Activated naive CD8-positive, alpha-beta T cell treated with anti-CD3 and anti-CD28 coated beads, Interleukin-2, amount 10 ng/mL, durations not matched to agents 7 days and 5 days (primary cell): ENCODE data around the gene DNAH10. TPM values are rescaled to one million over a fixed set of nuclear protein-coding genes. Genes with fewer than 3 reads are reported as not detected.
A peak's percentile ranks its signal among the peaks of the same experiment; 100 is the strongest.

Experiments used
- ATAC-seq: fragments of 150-1000 bp; cut with Tn5 transposase; one replicate; pipeline ENCODE4 v1.10.0; 2021; ENCODE audit warnings: low read depth, moderate library complexity
- POLR2A ChIA-PET: fragments of 350-600 bp; sonication (Branson Sonifier 250); formaldehyde crosslinking; loops from one replicate; lab custom pipeline; 2021; ENCODE audit warnings: antibody characterized with exemption; lab: Charles Lee
- DNase-seq: peaks from one replicate; pipeline ENCODE4 v3.0.0; 2021
- H3K27ac Mint-ChIP-seq: one replicate; pipeline ENCODE4 v1.8.0; 2022; ENCODE audit warnings: mild to moderate bottlenecking, mixed read lengths
- H3K27me3 Mint-ChIP-seq: one replicate; pipeline ENCODE4 v1.8.0; 2022; ENCODE audit warnings: mild to moderate bottlenecking, moderate library complexity, mixed read lengths
- H3K36me3 Mint-ChIP-seq: one replicate; pipeline ENCODE4 v1.8.0; 2021; ENCODE audit warnings: mild to moderate bottlenecking, mixed read lengths
- H3K4me1 Mint-ChIP-seq: one replicate; pipeline ENCODE4 v1.8.0; 2021; ENCODE audit warnings: mixed read lengths
- H3K4me3 Mint-ChIP-seq: one replicate; pipeline ENCODE4 v1.8.0; 2022; ENCODE audit warnings: mild to moderate bottlenecking, moderate library complexity, mixed read lengths
- H3K9me3 Mint-ChIP-seq: one replicate; pipeline ENCODE4 v1.8.0; 2021; ENCODE audit warnings: mixed read lengths
- total RNA-seq, 2 experiments: library from RNA; stranded (reverse); gene quantifications; one replicate each; pipeline ENCODE4 v1.2.3, GENCODE V29; 2021

DNAH10 gene
- total RNA-seq, 2 experiments from 2014 or later, result 0.28 to 0.34 TPM

GRCh38 chr12:123750159-123750656 lies 11.9 kb upstream of the DNAH10 start:
- H3K27ac Mint-ChIP-seq, result no peak overlapping the region
- peaks cover 11% of the 10 kb centered on the region for H3K4me1 Mint-ChIP-seq
- no peak for DNase-seq
- ATAC-seq, result no peak
- peaks cover 19% of the 10 kb centered on the region for H3K36me3 Mint-ChIP-seq
- H3K27me3 Mint-ChIP-seq, result no peaks in the 10 kb centered on the region
- POLR2A ChIA-PET, result no interaction called here
- H3K9me3 Mint-ChIP-seq, result no peaks in the 10 kb centered on the region
- no peak overlapping the region for H3K4me3 Mint-ChIP-seq

- H3K27ac Mint-ChIP-seq, result no peak overlapping the region
- H3K36me3 Mint-ChIP-seq, result peaks cover 16% of the 10 kb centered on the region
- H3K4me3 Mint-ChIP-seq, result no peak overlapping the region
- peaks cover 7% of the 10 kb centered on the region for H3K4me1 Mint-ChIP-seq
- DNase-seq (no peak), ATAC-seq (no peak)
- POLR2A ChIA-PET, result no interaction called here
- H3K27me3 Mint-ChIP-seq, result no peaks in the 10 kb centered on the region
- H3K9me3 Mint-ChIP-seq, result no peaks in the 10 kb centered on the region
Measured at GRCh38 chr12:123752046-123752445, 10.1 kb upstream of the DNAH10 start.

GRCh38 chr12:123754041-123754772 lies 7.9 kb upstream of the DNAH10 start:
- Mint-ChIP-seq H3K9me3 (no peaks in the 10 kb centered on the region), H3K36me3 (peaks cover 15% of the 10 kb centered on the region)

GRCh38 chr12:123757561-123757960 lies 4.5 kb upstream of the DNAH10 start:
- no peaks in the 10 kb centered on the region for H3K27me3 Mint-ChIP-seq
- H3K4me1 Mint-ChIP-seq, result peaks cover 4% of the 10 kb centered on the region
- peaks cover 12% of the 10 kb centered on the region for H3K36me3 Mint-ChIP-seq
- no peak overlapping the region for H3K27ac Mint-ChIP-seq
- ATAC-seq (no peak), DNase-seq (no peak)
- no peak overlapping the region for H3K4me3 Mint-ChIP-seq
- POLR2A ChIA-PET, result no interaction called here
- no peaks in the 10 kb centered on the region for H3K9me3 Mint-ChIP-seq

More at GRCh38 chr12:123754041-123754772, 7.9 kb upstream of the DNAH10 start:
- H3K27ac Mint-ChIP-seq, result no peak overlapping the region
- DNase-seq (no peak), ATAC-seq (no peak)
- H3K27me3 Mint-ChIP-seq, result no peaks in the 10 kb centered on the region
- H3K4me1 Mint-ChIP-seq, result peaks cover 5% of the 10 kb centered on the region
- H3K4me3 Mint-ChIP-seq, result no peak overlapping the region
- POLR2A ChIA-PET, result no interaction called here

GRCh38 chr12:123760267-123760938 lies 1.7 kb upstream of the DNAH10 start:
- no peak for DNase-seq
- Mint-ChIP-seq H3K4me1 (peaks cover 8% of the 10 kb centered on the region), H3K9me3 (no peaks in the 10 kb centered on the region), H3K36me3 (peaks cover 4% of the 10 kb centered on the region), H3K27ac (no peak overlapping the region), H3K27me3 (peaks cover 2% of the 10 kb centered on the region), H3K4me3 (no peak overlapping the region)
- POLR2A ChIA-PET, result no interaction called here
- ATAC-seq, result no peak

- no peak for DNase-seq
- no peaks in the 10 kb centered on the region for H3K9me3 Mint-ChIP-seq
- H3K4me1 Mint-ChIP-seq, result peaks cover 15% of the 10 kb centered on the region
- H3K27ac Mint-ChIP-seq, result no peak overlapping the region
- peak overlapping the region; percentile 84 for H3K4me3 Mint-ChIP-seq
- POLR2A ChIA-PET, result no interaction called here
- H3K27me3 Mint-ChIP-seq, result peaks cover 11% of the 10 kb centered on the region
- ATAC-seq, result no peak
- no peaks in the 10 kb centered on the region for H3K36me3 Mint-ChIP-seq
Measured at GRCh38 chr12:123762715-123763052, 583 bp downstream of the DNAH10 start.

- peaks cover 19% of the 10 kb centered on the region for H3K4me1 Mint-ChIP-seq
- no peak overlapping the region for H3K27ac Mint-ChIP-seq
- ATAC-seq (no peak), DNase-seq (no peak)
- POLR2A ChIA-PET, result no interaction called here
- H3K27me3 Mint-ChIP-seq, result peaks cover 12% of the 10 kb centered on the region
- H3K9me3 Mint-ChIP-seq, result no peaks in the 10 kb centered on the region
- no peak overlapping the region for H3K4me3 Mint-ChIP-seq
- no peaks in the 10 kb centered on the region for H3K36me3 Mint-ChIP-seq
Measured at GRCh38 chr12:123763093-123763492, 992 bp downstream of the DNAH10 start.

GRCh38 chr12:123764109-123764508 lies 2.0 kb downstream of the DNAH10 start:
- H3K27ac Mint-ChIP-seq, result no peak overlapping the region
- DNase-seq (no peak), ATAC-seq (no peak)
- no peak overlapping the region for H3K4me3 Mint-ChIP-seq
- peaks cover 15% of the 10 kb centered on the region for H3K27me3 Mint-ChIP-seq
- POLR2A ChIA-PET, result no interaction called here
- no peaks in the 10 kb centered on the region for H3K9me3 Mint-ChIP-seq
- H3K36me3 Mint-ChIP-seq, result no peaks in the 10 kb centered on the region
- H3K4me1 Mint-ChIP-seq, result peaks cover 22% of the 10 kb centered on the region

GRCh38 chr12:123765504-123766035 lies 3.5 kb downstream of the DNAH10 start:
- Mint-ChIP-seq H3K36me3 (no peaks in the 10 kb centered on the region), H3K9me3 (no peaks in the 10 kb centered on the region), H3K27ac (no peak overlapping the region), H3K4me1 (peaks cover 22% of the 10 kb centered on the region), H3K27me3 (peaks cover 15% of the 10 kb centered on the region), H3K4me3 (no peak overlapping the region)
- no peak for DNase-seq
- no peak for ATAC-seq
- POLR2A ChIA-PET, result no interaction called here

- POLR2A ChIA-PET, result no interaction called here
- no peaks in the 10 kb centered on the region for H3K36me3 Mint-ChIP-seq
- peak overlapping the region; percentile 70 for H3K4me3 Mint-ChIP-seq
- ATAC-seq, result peak; percentile 84
- DNase-seq, result peak; percentile 41
- peaks cover 22% of the 10 kb centered on the region for H3K27me3 Mint-ChIP-seq
- H3K9me3 Mint-ChIP-seq, result no peaks in the 10 kb centered on the region
- H3K27ac Mint-ChIP-seq, result peak overlapping the region; percentile 45
- peaks cover 17% of the 10 kb centered on the region for H3K4me1 Mint-ChIP-seq
Measured at GRCh38 chr12:123767613-123768012, 5.5 kb downstream of the DNAH10 start.

GRCh38 chr12:123771261-123771660 lies 9.2 kb downstream of the DNAH10 start:
- DNase-seq (no peak), ATAC-seq (no peak)
- Mint-ChIP-seq H3K27me3 (peaks cover 24% of the 10 kb centered on the region), H3K4me1 (peaks cover 14% of the 10 kb centered on the region), H3K9me3 (peaks cover 1% of the 10 kb centered on the region), H3K36me3 (no peaks in the 10 kb centered on the region), H3K4me3 (no peak overlapping the region), H3K27ac (no peak overlapping the region)
- POLR2A ChIA-PET, result no interaction called here

- Mint-ChIP-seq H3K4me1 (peaks cover 13% of the 10 kb centered on the region), H3K9me3 (peaks cover 1% of the 10 kb centered on the region), H3K4me3 (no peak overlapping the region), H3K27me3 (peaks cover 20% of the 10 kb centered on the region), H3K27ac (no peak overlapping the region), H3K36me3 (no peaks in the 10 kb centered on the region)
- POLR2A ChIA-PET, result no interaction called here
- no peak for DNase-seq
- ATAC-seq, result no peak
Measured at GRCh38 chr12:123772074-123772473, 10.0 kb downstream of the DNAH10 start.

- POLR2A ChIA-PET, result no interaction called here
- no peak for ATAC-seq
- Mint-ChIP-seq H3K27ac (no peak overlapping the region), H3K36me3 (no peaks in the 10 kb centered on the region), H3K27me3 (peaks cover 11% of the 10 kb centered on the region), H3K4me3 (no peak overlapping the region), H3K9me3 (peaks cover 1% of the 10 kb centered on the region), H3K4me1 (no peaks in the 10 kb centered on the region)
- DNase-seq, result no peak
Measured at GRCh38 chr12:123773375-123773774, 11.3 kb downstream of the DNAH10 start.

- Mint-ChIP-seq H3K36me3 (no peaks in the 10 kb centered on the region), H3K27ac (no peak overlapping the region), H3K27me3 (peaks cover 9% of the 10 kb centered on the region), H3K9me3 (peaks cover 4% of the 10 kb centered on the region), H3K4me3 (no peak overlapping the region), H3K4me1 (no peaks in the 10 kb centered on the region)
- no peak for ATAC-seq
- no peak for DNase-seq
- POLR2A ChIA-PET, result no interaction called here
Measured at GRCh38 chr12:123779551-123779950, 17.4 kb downstream of the DNAH10 start.
